Measurements from ENCODE around the gene DSCAM. TPM values are rescaled to one million over a fixed set of nuclear protein-coding genes. Genes with fewer than 3 reads are reported as not detected.

The DSCAM gene
- total and polyA plus RNA-seq, 8 donors: 0.37 TPM; not detected in 7

- Histone ChIP-seq H3K9me3 (no peaks in the 10 kb centered on the region), H3K27ac (no peak overlapping the region), H3K4me1 (no peaks in the 10 kb centered on the region), H3K4me3 (no peak overlapping the region), H3K27me3 (no peaks in the 10 kb centered on the region), H3K36me3 (no peaks in the 10 kb centered on the region)
- 75 to 79% (median 77%) methylated on average over 3 of the region's 3 CpGs for WGBS, 5 donors
- intact Hi-C loops (cut with DNase I; ENCODE audit: low total_unique reads): no loop called here
- no peak for TF ChIP-seq CTCF (IDR thresholded peaks at IDR 0.05)
- no peak for TF ChIP-seq POLR2A (IDR thresholded peaks at IDR 0.05)
- no peak for TF ChIP-seq EP300 (IDR thresholded peaks at IDR 0.05)
- no peak for TF ChIP-seq POLR2AphosphoS5 (IDR thresholded peaks at IDR 0.05)
- DNase-seq: no peak
These were observed 766.6 kb downstream of the DSCAM start for GRCh38 chr21:40080385-40080784.

DNA sequence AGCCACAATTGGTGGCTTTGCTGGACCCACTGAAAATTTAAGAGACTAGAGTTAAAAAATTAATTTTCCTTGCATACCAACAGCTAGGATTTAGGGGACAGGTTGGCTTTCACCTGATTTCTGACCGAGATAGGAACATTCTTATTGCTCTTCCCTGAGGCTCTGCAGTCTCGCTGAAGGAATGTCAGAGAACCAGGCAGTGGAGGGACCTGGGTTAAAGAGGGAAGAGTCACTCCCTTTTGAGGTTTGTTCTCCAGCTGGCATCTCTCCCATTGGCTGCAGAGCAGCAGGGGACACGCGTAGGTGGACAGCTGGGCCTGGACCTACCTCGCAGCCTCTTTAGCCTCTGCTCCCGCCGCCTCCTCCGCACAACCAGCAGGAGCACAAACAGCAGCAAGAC, 772.2 kb downstream of the DSCAM start:
- no peak overlapping the region for H3K27ac ChIP-seq
- TF ChIP-seq POLR2AphosphoS5 (IDR thresholded peaks at IDR 0.05) (no peak), CTCF (IDR thresholded peaks at IDR 0.05) (no peak), EP300 (IDR thresholded peaks at IDR 0.05) (no peak), POLR2A (IDR thresholded peaks at IDR 0.05) (no peak)

DNA sequence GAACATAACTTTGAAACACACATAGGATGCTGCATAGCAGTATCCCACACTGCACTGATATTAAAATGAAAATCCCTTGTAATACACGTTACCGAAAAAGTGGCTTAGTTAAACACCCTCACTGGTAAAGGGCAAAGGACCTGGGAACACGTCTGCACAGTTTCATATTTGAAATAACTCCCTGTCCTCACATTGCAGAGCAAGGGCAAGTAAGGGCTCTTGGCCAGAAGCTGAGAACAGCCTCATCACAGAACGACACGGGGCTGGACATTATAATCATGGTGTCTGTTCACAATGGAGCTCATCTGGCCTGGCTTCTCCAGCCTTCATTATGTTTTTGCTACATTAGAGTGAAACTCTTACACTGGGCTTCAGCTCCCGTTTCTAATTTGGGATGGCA, 772.8 kb downstream of the DSCAM start:
- no peaks in the 10 kb centered on the region for H3K4me1 ChIP-seq
- 53 to 78% (median 74%) methylated on average over 6 of the region's 6 CpGs for WGBS, 5 donors
- TF ChIP-seq EP300 (IDR thresholded peaks at IDR 0.05): no peak
- TF ChIP-seq POLR2AphosphoS5 (IDR thresholded peaks at IDR 0.05): no peak
- no peak for TF ChIP-seq POLR2A (IDR thresholded peaks at IDR 0.05)
- TF ChIP-seq CTCF (IDR thresholded peaks at IDR 0.05): no peak
- no peak overlapping the region for H3K4me3 ChIP-seq
- no peaks in the 10 kb centered on the region for H3K9me3 ChIP-seq
- H3K27ac ChIP-seq: no peak overlapping the region
- H3K36me3 ChIP-seq: no peaks in the 10 kb centered on the region
- no peak for DNase-seq
- intact Hi-C loops (cut with DNase I; ENCODE audit: low total_unique reads): no loop called here
- H3K27me3 ChIP-seq: no peaks in the 10 kb centered on the region

More for the DNA sequence above, 772.2 kb downstream of the DSCAM start:
- no peaks in the 10 kb centered on the region for H3K27me3 ChIP-seq
- 82 to 96% (median 91%) methylated on average over 8 of the region's 8 CpGs for WGBS, 5 donors
- DNase-seq: no peak
- no peak overlapping the region for H3K4me3 ChIP-seq
- intact Hi-C loops (cut with DNase I; ENCODE audit: low total_unique reads): no loop called here
- no peaks in the 10 kb centered on the region for H3K4me1 ChIP-seq
- no peaks in the 10 kb centered on the region for H3K9me3 ChIP-seq
- no peaks in the 10 kb centered on the region for H3K36me3 ChIP-seq

GRCh38 chr21:40073642-40074041, 773.3 kb downstream of the DSCAM start:
- TF ChIP-seq CTCF (IDR thresholded peaks at IDR 0.05) (no peak), POLR2A (IDR thresholded peaks at IDR 0.05) (no peak), POLR2AphosphoS5 (IDR thresholded peaks at IDR 0.05) (no peak), EP300 (IDR thresholded peaks at IDR 0.05) (no peak)
- intact Hi-C loops (cut with DNase I; ENCODE audit: low total_unique reads): no loop called here
- Histone ChIP-seq H3K4me1 (no peaks in the 10 kb centered on the region), H3K4me3 (no peak overlapping the region), H3K27me3 (no peaks in the 10 kb centered on the region), H3K36me3 (no peaks in the 10 kb centered on the region), H3K9me3 (no peaks in the 10 kb centered on the region), H3K27ac (no peak overlapping the region)
- 94 to 96% (median 95%) methylated on average over 5 of the region's 5 CpGs for WGBS, 5 donors
- no peak for DNase-seq
